Measurements from ENCODE around the gene YIF1B. TPM values are rescaled to one million over a fixed set of nuclear protein-coding genes. Genes with fewer than 3 reads are reported as not detected.
"Not testable (repeated sequence)": the region's sequence is repeated elsewhere in the genome, so short reads cannot be mapped to it uniquely, and the experiment has no call there.

YIF1B gene
- 10 to 100 TPM; 15.0 to 24.5 (median 18.4) TPM for total RNA-seq

DNA sequence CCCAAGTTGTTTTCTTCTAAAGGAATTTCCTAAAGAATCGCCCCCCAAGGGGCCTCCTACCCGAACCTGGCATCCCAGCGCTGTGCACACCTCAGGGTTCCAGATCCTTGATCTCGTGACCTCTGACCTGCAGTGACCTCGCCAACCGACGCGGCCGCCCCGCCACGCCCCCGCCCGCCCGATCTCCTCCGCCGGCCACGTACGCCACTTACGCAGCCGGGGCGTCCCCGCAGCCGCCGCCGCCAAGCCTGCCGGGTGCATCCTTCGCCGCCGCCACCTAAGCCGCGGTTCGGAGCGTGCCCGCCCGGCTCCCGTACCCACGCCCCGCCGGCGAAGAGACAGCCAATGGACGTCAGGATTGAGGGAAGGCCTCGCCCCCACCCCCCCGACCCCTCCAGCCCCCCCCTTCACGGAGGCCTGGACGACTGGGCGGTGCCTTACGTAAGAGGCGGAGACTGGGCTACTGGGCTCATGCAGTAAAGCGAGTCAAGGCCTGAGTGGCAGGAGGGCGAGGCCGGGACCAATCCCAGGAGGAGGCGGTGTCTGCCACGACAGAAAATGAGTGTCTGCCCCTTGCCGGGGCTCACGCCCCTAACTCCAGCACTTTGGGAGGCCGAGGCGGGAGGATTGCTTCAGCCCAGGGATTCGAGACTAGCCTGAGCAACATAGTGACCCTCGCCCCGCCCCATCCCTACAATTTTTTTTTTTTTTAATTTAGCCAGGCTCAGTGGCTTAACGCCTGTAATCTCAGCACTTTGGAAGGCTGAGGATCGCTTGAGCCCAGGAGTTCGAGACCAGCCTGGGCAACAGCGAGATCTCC, at the start of gene YIF1B:
TSS of gene YIF1B (minus strand) at position 291 of the 820 bp plus-strand sequence. CDS start at position 261, 30 bp downstream.
- TF ChIP-seq POLR2AphosphoS5 (IDR thresholded peaks at IDR 0.05) (peak; percentile 58 to 69 (median 66)), EP300 (IDR thresholded peaks at IDR 0.05; ENCODE audit: low read depth) (peak; percentile 7), POLR2A (IDR thresholded peaks at IDR 0.05) (peak; percentile 64)
- TF ChIP-seq, protein P1, sequence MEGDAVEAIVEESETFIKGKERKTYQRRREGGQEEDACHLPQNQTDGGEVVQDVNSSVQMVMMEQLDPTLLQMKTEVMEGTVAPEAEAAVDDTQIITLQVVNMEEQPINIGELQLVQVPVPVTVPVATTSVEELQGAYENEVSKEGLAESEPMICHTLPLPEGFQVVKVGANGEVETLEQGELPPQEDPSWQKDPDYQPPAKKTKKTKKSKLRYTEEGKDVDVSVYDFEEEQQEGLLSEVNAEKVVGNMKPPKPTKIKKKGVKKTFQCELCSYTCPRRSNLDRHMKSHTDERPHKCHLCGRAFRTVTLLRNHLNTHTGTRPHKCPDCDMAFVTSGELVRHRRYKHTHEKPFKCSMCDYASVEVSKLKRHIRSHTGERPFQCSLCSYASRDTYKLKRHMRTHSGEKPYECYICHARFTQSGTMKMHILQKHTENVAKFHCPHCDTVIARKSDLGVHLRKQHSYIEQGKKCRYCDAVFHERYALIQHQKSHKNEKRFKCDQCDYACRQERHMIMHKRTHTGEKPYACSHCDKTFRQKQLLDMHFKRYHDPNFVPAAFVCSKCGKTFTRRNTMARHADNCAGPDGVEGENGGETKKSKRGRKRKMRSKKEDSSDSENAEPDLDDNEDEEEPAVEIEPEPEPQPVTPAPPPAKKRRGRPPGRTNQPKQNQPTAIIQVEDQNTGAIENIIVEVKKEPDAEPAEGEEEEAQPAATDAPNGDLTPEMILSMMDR (IDR thresholded peaks at IDR 0.05) = peak in 1 of 5 experiments; percentile 26
- peak; percentile 97 for DNase-seq
- Histone ChIP-seq H3K36me3 (no peaks in the 10 kb centered on the region), H3K27me3 (no peaks in the 10 kb centered on the region), H3K4me1 (peaks cover 9 to 40% (median 24%) of the 10 kb centered on the region in 4 donors), H3K27ac (peak within 1 kb of the TSS; percentile 80 to 91 (median 86)), H3K4me3 (peak within 1 kb of the TSS; percentile 34 to 61 (median 47)), H3K9me3 (no peaks in the 10 kb centered on the region)
- intact Hi-C loops (cut with DNase I; ENCODE audit: low total_unique reads) = no loop called here
- WGBS, 2 donors (ENCODE audit: low coverage in 1 of 2) = 2 to 3% methylated on average over 6 to 40 of the region's 64 CpGs
- in situ Hi-C loops (cut with MboI; ENCODE audit: low pct_ligation_motif_present in 1 of 4, low pct_unique_long_range_greater_than_20kb in 1 of 4, low sequenced_read_pairs in 3 of 4) = no loop called here

DNA sequence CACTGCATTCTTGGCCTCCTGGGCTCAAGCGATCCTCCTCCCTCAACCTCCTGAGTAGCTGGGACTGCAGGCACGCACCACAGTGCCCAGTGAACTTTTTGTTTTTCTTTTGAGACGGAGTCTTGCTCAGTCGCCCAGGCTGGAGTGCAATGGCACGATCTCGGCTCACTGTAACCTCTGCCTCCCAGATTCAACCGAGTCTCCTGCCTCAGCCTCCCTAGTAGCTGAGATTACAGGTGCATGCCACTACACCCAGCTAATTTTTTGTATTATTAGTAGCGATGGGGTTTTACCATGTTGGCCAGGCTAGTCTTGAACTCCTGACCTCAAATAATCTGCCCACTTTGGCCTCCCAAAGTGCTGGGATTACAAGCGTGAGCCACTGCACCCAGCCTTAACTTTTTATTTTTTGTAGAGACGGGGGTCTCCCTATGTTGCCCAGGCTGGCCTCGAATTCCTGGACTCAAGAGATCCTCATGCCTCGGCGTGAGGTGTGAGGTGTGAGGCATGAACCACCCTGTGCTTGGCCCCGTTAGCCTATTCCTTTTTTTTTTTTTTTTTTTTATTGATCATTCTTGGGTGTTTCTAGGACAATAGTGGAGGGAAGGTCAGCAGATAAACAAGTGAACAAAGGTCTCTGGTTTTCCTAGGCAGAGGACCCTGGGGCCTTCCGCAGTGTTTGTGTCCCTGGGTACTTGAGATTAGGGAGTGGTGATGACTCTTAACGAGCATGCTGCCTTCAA, 47.4 kb upstream of the YIF1B start:
- H3K36me3 ChIP-seq; H3K9me3 ChIP-seq; intact Hi-C loops (cut with DNase I; ENCODE audit: low total_unique reads); in situ Hi-C loops (cut with MboI; ENCODE audit: low pct_ligation_motif_present in 1 of 4, low pct_unique_long_range_greater_than_20kb in 1 of 4, low sequenced_read_pairs in 3 of 4); DNase-seq: not testable (repeated sequence)
- peaks cover 5 to 21% (median 18%) of the 10 kb centered on the region in 4 donors for H3K4me1 ChIP-seq
- H3K27ac ChIP-seq = peak overlapping the region in 1 of 4 donors; percentile 55
- peaks cover 46% of the 10 kb centered on the region for H3K27me3 ChIP-seq
- peak overlapping the region in 2 of 4 donors; percentile 52 to 56 for H3K4me3 ChIP-seq
- WGBS, 2 donors (ENCODE audit: low coverage in 1 of 2) = 64 to 73% methylated on average over 10 to 15 of the region's 16 CpGs

- DNase-seq = peak; percentile 89
- WGBS, 2 donors (ENCODE audit: low coverage in 1 of 2) = 3% methylated on average over 40 of the region's 68 CpGs; no CpG with 5 or more reads in 1 of the 2 donors
- TF ChIP-seq POLR2AphosphoS5 (IDR thresholded peaks at IDR 0.05) (peak in 2 of 3 donors; percentile 7 to 14), POLR2A (IDR thresholded peaks at IDR 0.05) (peak; percentile 27)
- TF ChIP-seq, protein P1 (IDR thresholded peaks at IDR 0.05) = no peak
- H3K27me3 ChIP-seq = peaks cover 54% of the 10 kb centered on the region
- intact Hi-C loops (cut with DNase I; ENCODE audit: low total_unique reads) (no loop called here), in situ Hi-C loops (cut with MboI; ENCODE audit: low pct_ligation_motif_present in 1 of 4, low pct_unique_long_range_greater_than_20kb in 1 of 4, low sequenced_read_pairs in 3 of 4) (no loop called here)
- peaks cover 5 to 21% (median 18%) of the 10 kb centered on the region in 4 donors for H3K4me1 ChIP-seq
- no peaks in the 10 kb centered on the region for H3K9me3 ChIP-seq
- no peaks in the 10 kb centered on the region for H3K36me3 ChIP-seq
- H3K27ac ChIP-seq = peak overlapping the region; percentile 41 to 77 (median 55)
- peak overlapping the region; percentile 9 to 56 (median 34) for H3K4me3 ChIP-seq
These were observed 46.6 kb upstream of the YIF1B start for GRCh38 chr19:38362076-38362945.

DNA sequence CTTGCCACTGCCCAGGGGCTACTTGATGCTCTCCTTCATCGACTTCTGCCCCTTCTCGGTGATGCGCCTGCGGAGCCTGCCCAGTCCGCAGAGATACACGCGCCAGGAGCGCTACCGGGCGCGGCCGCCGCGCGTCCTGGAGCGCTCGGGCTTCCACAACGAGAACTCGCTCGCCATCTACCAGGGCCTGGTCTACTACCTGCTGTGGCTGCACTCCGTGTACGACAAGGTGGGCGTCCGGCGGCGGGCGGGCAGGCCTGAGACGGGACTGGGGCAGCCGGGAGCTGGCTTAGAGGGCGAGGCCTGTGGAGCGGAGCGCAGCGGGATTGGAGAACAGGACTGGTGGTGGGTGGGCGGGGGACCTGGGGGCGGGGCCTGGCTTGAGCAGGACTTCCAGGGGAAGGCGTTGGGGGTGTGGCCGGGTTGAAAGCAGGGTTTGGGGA, 45.9 kb upstream of the YIF1B start:
- in situ Hi-C loops (cut with MboI; ENCODE audit: low pct_ligation_motif_present in 1 of 4, low pct_unique_long_range_greater_than_20kb in 1 of 4, low sequenced_read_pairs in 3 of 4) = no loop called here
- 0% methylated on average over 24 of the region's 37 CpGs; no CpG with 5 or more reads in 1 of the 2 donors for WGBS, 2 donors (ENCODE audit: low coverage in 1 of 2)
- Histone ChIP-seq H3K4me3 (peak overlapping the region; percentile 9 to 56 (median 34)), H3K36me3 (no peaks in the 10 kb centered on the region), H3K27me3 (peaks cover 55% of the 10 kb centered on the region), H3K4me1 (peaks cover 5 to 21% (median 18%) of the 10 kb centered on the region in 4 donors), H3K9me3 (no peaks in the 10 kb centered on the region), H3K27ac (peak overlapping the region in 2 of 4 donors; percentile 55 to 77)
- DNase-seq = peak; percentile 79
- no peak for TF ChIP-seq POLR2AphosphoS5 (IDR thresholded peaks at IDR 0.05)
- TF ChIP-seq, protein P1 (IDR thresholded peaks at IDR 0.05) = peak; percentile 21 to 55 (median 36)
- intact Hi-C loops (cut with DNase I; ENCODE audit: low total_unique reads) = no loop called here
